Activated CD8-positive, alpha-beta memory T cell treated with anti-CD3 and anti-CD28 coated beads, Interleukin-2, amount 50 U/mL, for 1 hour (primary cell): ENCODE data around the gene GRIK5.

Source experiments
- DNase-seq: peaks from one replicate; pipeline ENCODE4 v3.0.0-alpha.2; 2020; ENCODE audit errors: extremely low read depth

GRIK5 gene

GRCh38 chr19:42095142-42095813 is 25.3 kb upstream of the GRIK5 start:
- DNase-seq: no peak

- no peak for DNase-seq
Measured at GRCh38 chr19:42093926-42094325, 23.9 kb upstream of the GRIK5 start.

- no peak for DNase-seq
Measured at GRCh38 chr19:42093505-42093904, 23.5 kb upstream of the GRIK5 start.

GRCh38 chr19:42092350-42092749 is 22.3 kb upstream of the GRIK5 start:
- no peak for DNase-seq

GRCh38 chr19:42091742-42092141 is 21.7 kb upstream of the GRIK5 start:
- DNase-seq: no peak

- DNase-seq: no peak
Measured at GRCh38 chr19:42091300-42091699, 21.3 kb upstream of the GRIK5 start.

- no peak for DNase-seq
Measured at GRCh38 chr19:42090672-42091071, 20.7 kb upstream of the GRIK5 start.

- no peak for DNase-seq
Measured at GRCh38 chr19:42089772-42090171, 19.8 kb upstream of the GRIK5 start.

GRCh38 chr19:42089191-42089750 is 19.3 kb upstream of the GRIK5 start:
- DNase-seq: no peak

- no peak for DNase-seq
Measured at GRCh38 chr19:42088471-42089190, 18.6 kb upstream of the GRIK5 start.

GRCh38 chr19:42086770-42087550 is 17.0 kb upstream of the GRIK5 start:
- no peak for DNase-seq

GRCh38 chr19:42086188-42086736 is 16.3 kb upstream of the GRIK5 start:
- no peak for DNase-seq

- DNase-seq: no peak
Measured at GRCh38 chr19:42083537-42083936, 13.5 kb upstream of the GRIK5 start.

GRCh38 chr19:42081584-42082203 is 11.7 kb upstream of the GRIK5 start:
- no peak for DNase-seq

- DNase-seq: no peak
Measured at GRCh38 chr19:42080764-42081375, 10.9 kb upstream of the GRIK5 start.

GRCh38 chr19:42079886-42080763 is 10.1 kb upstream of the GRIK5 start:
- no peak for DNase-seq

GRCh38 chr19:42079276-42079669 is 9.3 kb upstream of the GRIK5 start:
- DNase-seq: no peak

GRCh38 chr19:42078538-42079275 is 8.7 kb upstream of the GRIK5 start:
- DNase-seq: no peak

GRCh38 chr19:42078058-42078457 is 8.1 kb upstream of the GRIK5 start:
- DNase-seq: no peak
